Hypothalamus (tissue), 51 donors: ENCODE data around the gene CACNB1.

Source experiments
- DNase-seq, 51 donors: peaks; one replicate each; lab custom pipeline; 2025; lab: John Stamatoyannopoulos, UW

CACNB1 gene

GRCh38 chr17:39156491-39156890 is 41.0 kb downstream of the CACNB1 start:
- no peak for DNase-seq

GRCh38 chr17:39155654-39156053 is 41.8 kb downstream of the CACNB1 start:
- DNase-seq: no peak

DNA sequence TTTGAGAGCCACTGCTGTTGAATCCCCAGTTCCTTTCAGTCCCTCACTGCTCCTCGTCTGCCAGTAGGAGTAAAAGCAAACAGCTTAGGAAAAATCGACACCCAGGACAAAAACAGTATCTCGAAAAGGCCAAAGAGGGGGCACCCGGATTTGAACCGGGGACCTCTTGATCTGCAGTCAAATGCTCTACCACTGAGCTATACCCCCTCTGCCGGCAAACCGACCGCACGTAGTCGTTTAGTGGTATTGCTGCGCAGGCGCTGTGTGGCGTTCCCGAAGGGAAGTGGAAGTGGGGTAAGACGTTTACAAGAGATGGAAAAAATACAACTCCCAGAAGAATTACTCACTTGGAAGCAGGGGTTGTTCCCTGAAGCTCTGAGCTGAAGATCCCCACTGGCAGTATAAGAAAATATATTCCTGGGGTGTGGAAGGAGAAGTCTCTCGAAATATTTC is 43.8 kb downstream of the CACNB1 start:
- DNase-seq: peak; percentile 28 to 93 (median 83)

GRCh38 chr17:39151943-39152818 is 45.3 kb downstream of the CACNB1 start:
- peak in 2 of 51 donors; percentile 50 to 56 for DNase-seq

GRCh38 chr17:39151150-39151942 is 46.1 kb downstream of the CACNB1 start, which contains the start of gene PLXDC1:
PLXDC1 (minus strand) TSS chr17:39151637; CDS start chr17:39151437, 200 bp downstream.
- DNase-seq: peak in 2 of 51 donors; percentile 14 to 27

GRCh38 chr17:39150795-39151149 is 46.7 kb downstream of the CACNB1 start:
- DNase-seq: no peak

DNA sequence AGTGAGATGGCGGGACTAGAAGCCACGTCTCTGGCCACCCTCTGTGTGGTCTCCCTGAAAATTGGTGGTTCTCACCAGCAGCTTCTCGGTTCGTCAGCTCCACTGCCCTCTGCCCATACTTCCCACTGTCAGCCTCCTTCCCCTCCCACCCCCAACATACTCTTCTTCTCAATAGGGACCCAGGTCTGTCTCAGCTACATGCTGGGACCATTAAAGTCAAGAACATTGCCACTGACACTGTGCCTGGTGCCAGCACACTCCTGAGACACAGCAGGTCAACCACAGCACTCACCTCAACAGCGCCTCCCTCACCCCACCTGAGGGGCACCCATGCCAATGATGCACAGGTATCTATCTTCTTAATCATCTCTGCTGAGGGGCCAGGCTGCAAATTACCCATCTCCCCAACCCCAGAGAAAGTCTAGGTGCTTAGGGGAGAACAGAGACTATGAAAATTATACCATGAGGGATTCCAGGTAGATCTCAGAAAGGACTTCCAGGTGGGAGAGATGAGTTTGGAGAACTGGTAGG is 47.3 kb downstream of the CACNB1 start:
- no peak for DNase-seq

GRCh38 chr17:39147221-39148185 is 50.0 kb downstream of the CACNB1 start:
- no peak for DNase-seq

DNA sequence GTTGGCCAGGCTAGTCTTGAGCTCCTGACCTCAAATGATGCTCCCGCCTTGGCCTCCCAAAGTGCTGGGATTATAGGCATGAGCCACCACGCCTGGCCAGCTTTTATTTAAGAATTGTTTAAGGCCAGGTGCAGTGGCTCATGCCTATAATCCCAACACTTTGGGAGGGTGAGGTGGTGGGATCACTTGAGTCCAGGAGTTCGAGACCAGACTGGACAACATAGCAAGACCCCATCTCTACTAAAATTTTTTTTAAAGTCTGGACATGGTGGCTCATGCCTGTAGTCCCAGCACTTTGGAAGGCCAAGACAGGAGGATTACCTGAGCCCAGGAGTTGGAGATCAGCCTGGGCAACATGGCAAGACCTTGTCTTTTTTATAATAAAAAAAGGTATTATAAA is 51.2 kb downstream of the CACNB1 start:
- no peak for DNase-seq

DNA sequence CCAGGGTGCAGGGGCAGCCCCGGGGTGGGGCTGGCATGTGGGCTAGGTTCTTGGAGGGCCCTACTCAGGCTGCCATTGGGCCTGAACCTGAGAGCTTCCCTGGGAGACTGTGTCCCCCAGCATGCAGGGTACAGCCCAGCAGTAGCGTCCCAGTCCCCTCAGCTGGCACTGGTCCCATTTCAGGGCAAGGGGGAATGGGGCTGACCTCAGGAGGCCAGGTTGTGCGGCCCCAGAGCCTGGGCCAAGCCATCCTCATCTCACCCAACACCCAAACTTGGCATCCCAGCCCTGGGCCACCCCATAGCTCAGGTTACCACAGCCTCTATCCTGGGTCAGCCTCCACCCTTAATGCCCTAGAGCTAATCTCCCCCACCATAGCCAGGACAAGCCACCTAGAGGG is 52.3 kb downstream of the CACNB1 start:
- DNase-seq: no peak

GRCh38 chr17:39144416-39144840 is 53.0 kb downstream of the CACNB1 start:
- peak in 10 of 51 donors; percentile 11 to 49 (median 22) for DNase-seq

GRCh38 chr17:39143552-39144093 is 53.8 kb downstream of the CACNB1 start:
- peak in 2 of 51 donors; percentile 8 to 54 for DNase-seq

GRCh38 chr17:39141915-39142664 is 55.4 kb downstream of the CACNB1 start:
- no peak for DNase-seq

DNA sequence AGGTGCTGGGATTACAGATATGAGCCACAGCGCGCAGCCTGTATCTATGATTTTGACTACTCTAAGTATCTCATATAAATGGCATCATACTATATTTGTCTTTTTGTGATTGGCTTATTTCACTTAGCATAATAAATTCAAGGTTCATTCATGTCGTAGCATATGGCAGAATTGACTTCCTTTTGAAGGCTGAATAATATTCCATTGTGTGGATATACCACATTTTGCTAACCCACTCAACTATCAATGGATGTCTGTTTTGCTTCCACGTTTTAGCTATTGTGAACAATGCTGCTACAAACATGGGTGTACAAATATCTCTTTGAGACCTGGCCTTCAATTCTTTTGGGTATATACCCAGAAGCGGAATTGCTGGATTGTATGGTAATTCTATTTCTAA is 56.2 kb downstream of the CACNB1 start:
- DNase-seq: no peak

GRCh38 chr17:39139561-39139960 is 57.9 kb downstream of the CACNB1 start:
- DNase-seq: no peak

DNA sequence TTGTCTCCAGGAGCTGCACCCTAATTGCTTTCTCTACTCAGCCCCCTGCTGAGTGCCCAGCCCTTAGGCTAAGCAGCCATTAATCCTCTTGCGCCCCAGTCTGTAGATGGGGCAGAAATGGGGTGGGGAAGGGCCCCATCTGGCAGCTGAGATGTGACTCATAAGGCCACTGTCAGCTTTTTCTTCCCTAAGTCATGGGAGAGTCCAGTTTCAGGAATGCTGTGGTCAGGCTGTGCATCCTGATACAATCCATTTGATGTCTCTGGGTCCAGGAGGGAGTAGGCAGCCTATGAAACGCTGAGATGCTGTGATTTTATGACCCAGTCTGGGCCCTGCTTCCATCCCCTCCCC is 58.3 kb downstream of the CACNB1 start:
- no peak for DNase-seq

GRCh38 chr17:39138431-39139160 is 58.9 kb downstream of the CACNB1 start:
- no peak for DNase-seq

GRCh38 chr17:39134878-39135277 is 62.6 kb downstream of the CACNB1 start:
- DNase-seq: no peak
